ENCODE data around the gene PTPRM. TPM values are rescaled to one million over a fixed set of nuclear protein-coding genes. Genes with fewer than 3 reads are reported as not detected.

PTPRM gene
- total and polyA plus RNA-seq, 3 donors from 2014 or later, result 76.4 to 101 (median 94.6) TPM

- 77 to 92% methylated on average over 1 of the region's 1 CpG for WGBS, 2 donors
- Histone ChIP-seq H3K27ac (no peak overlapping the region), H3K9me3 (no peaks in the 10 kb centered on the region), H3K27me3 (no peaks in the 10 kb centered on the region), H3K4me3 (no peak overlapping the region), H3K4me1 (no peaks in the 10 kb centered on the region), H3K36me3 (ENCODE audit: low read depth, missing control alignments) (no peaks in the 10 kb centered on the region)
- intact Hi-C loops (cut with DNase I; ENCODE audit: low total_unique reads), result no loop called here
- TF ChIP-seq POLR2A (IDR thresholded peaks at IDR 0.05) (no peak), CTCF (IDR thresholded peaks at IDR 0.05) (no peak)
- no peak for DNase-seq
These were observed 707.3 kb downstream of the PTPRM start for GRCh38 chr18:8274370-8274769.

GRCh38 chr18:8276406-8276805, 709.3 kb downstream of the PTPRM start:
- no peak overlapping the region for H3K4me3 ChIP-seq
- H3K36me3 ChIP-seq (ENCODE audit: low read depth, missing control alignments), result no peaks in the 10 kb centered on the region
- no peaks in the 10 kb centered on the region for H3K4me1 ChIP-seq
- no peak for DNase-seq
- H3K27me3 ChIP-seq, result no peaks in the 10 kb centered on the region
- H3K27ac ChIP-seq, result no peak overlapping the region
- TF ChIP-seq POLR2A (IDR thresholded peaks at IDR 0.05) (no peak), CTCF (IDR thresholded peaks at IDR 0.05) (no peak)
- intact Hi-C loops (cut with DNase I; ENCODE audit: low total_unique reads), result no loop called here
- 92 to 93% methylated on average over 3 of the region's 3 CpGs for WGBS, 2 donors
- no peaks in the 10 kb centered on the region for H3K9me3 ChIP-seq

GRCh38 chr18:8277270-8277669, 710.2 kb downstream of the PTPRM start:
- intact Hi-C loops (cut with DNase I; ENCODE audit: low total_unique reads), result no loop called here
- H3K27me3 ChIP-seq, result no peaks in the 10 kb centered on the region
- no peak overlapping the region for H3K4me3 ChIP-seq
- no peaks in the 10 kb centered on the region for H3K36me3 ChIP-seq (ENCODE audit: low read depth, missing control alignments)
- DNase-seq, result no peak
- H3K4me1 ChIP-seq, result no peaks in the 10 kb centered on the region
- TF ChIP-seq POLR2A (IDR thresholded peaks at IDR 0.05) (no peak), CTCF (IDR thresholded peaks at IDR 0.05) (no peak)
- no peaks in the 10 kb centered on the region for H3K9me3 ChIP-seq
- 43 to 51% methylated on average over 1 of the region's 1 CpG for WGBS, 2 donors
- H3K27ac ChIP-seq, result no peak overlapping the region

- H3K27me3 ChIP-seq, result no peaks in the 10 kb centered on the region
- no peak for TF ChIP-seq CTCF (IDR thresholded peaks at IDR 0.05)
- no peak for TF ChIP-seq POLR2A (IDR thresholded peaks at IDR 0.05)
These were observed 712.2 kb downstream of the PTPRM start for GRCh38 chr18:8279346-8279745.

GRCh38 chr18:8279781-8280330, 712.7 kb downstream of the PTPRM start:
- no peaks in the 10 kb centered on the region for H3K27me3 ChIP-seq
- 93 to 96% methylated on average over 7 of the region's 7 CpGs for WGBS, 2 donors
- no peak overlapping the region for H3K27ac ChIP-seq
- no peak for TF ChIP-seq POLR2A (IDR thresholded peaks at IDR 0.05)
- TF ChIP-seq CTCF (IDR thresholded peaks at IDR 0.05), result no peak
- H3K4me1 ChIP-seq, result no peaks in the 10 kb centered on the region
- intact Hi-C loops (cut with DNase I; ENCODE audit: low total_unique reads), result no loop called here
- no peak for DNase-seq
- no peaks in the 10 kb centered on the region for H3K9me3 ChIP-seq
- H3K4me3 ChIP-seq, result no peak overlapping the region
- no peaks in the 10 kb centered on the region for H3K36me3 ChIP-seq (ENCODE audit: low read depth, missing control alignments)

More at GRCh38 chr18:8279346-8279745, 712.2 kb downstream of the PTPRM start:
- 75 to 83% methylated on average over 9 of the region's 9 CpGs for WGBS, 2 donors
- H3K27ac ChIP-seq, result no peak overlapping the region
- intact Hi-C loops (cut with DNase I; ENCODE audit: low total_unique reads), result no loop called here
- H3K4me1 ChIP-seq, result no peaks in the 10 kb centered on the region
- H3K4me3 ChIP-seq, result no peak overlapping the region
- no peaks in the 10 kb centered on the region for H3K36me3 ChIP-seq (ENCODE audit: low read depth, missing control alignments)
- no peaks in the 10 kb centered on the region for H3K9me3 ChIP-seq
- no peak for DNase-seq
